NT2/D1 (cell line): Measurements from ENCODE around the gene LGALS7.
A peak's percentile ranks its signal among the peaks of the same experiment; 100 is the strongest.
"Not testable (repeated sequence)": the region's sequence is repeated elsewhere in the genome, so short reads cannot be mapped to it uniquely, and the experiment has no call there.

Source experiments
- DNase-seq: peaks from one replicate; pipeline ENCODE4 v3.0.0-alpha.2; 2011; ENCODE audit warnings: low read depth, low spot score
- H3K27me3 ChIP-seq: 2 replicates; pipeline ENCODE4 v1.6.0; 2011; ENCODE audit warnings: mild to moderate bottlenecking; ENCODE audit not compliant: insufficient read length, insufficient read depth
- H3K36me3 ChIP-seq: 2 replicates; pipeline ENCODE4 v1.6.1; 2011; ENCODE audit warnings: mild to moderate bottlenecking, low read length, mixed read lengths; ENCODE audit not compliant: insufficient read depth, insufficient read length
- H3K4me1 ChIP-seq: 2 replicates; pipeline ENCODE4 v1.5.1; 2011; ENCODE audit not compliant: insufficient read depth, insufficient read length
- H3K4me3 ChIP-seq: 2 replicates; pipeline ENCODE4 v1.5.1; 2011; ENCODE audit warnings: low read depth; ENCODE audit not compliant: insufficient read length
- H3K9ac ChIP-seq: 2 replicates; pipeline ENCODE4 v1.6.0; 2011; ENCODE audit warnings: low read depth; ENCODE audit not compliant: insufficient read length
- H3K9me3 ChIP-seq: 2 replicates; pipeline ENCODE4 v1.5.1; 2011; ENCODE audit warnings: mild to moderate bottlenecking, low read length; ENCODE audit not compliant: insufficient read depth
- SUZ12 ChIP-seq: IDR thresholded peaks from 2 replicates; pipeline ENCODE4 v1.6.1; 2011; ENCODE audit not compliant: insufficient read length, insufficient read depth; ENCODE audit errors: extremely low read depth
- YY1 ChIP-seq: IDR thresholded peaks from 2 replicates; pipeline ENCODE4 v1.6.1; 2011; ENCODE audit not compliant: insufficient read length, insufficient read depth
- ZNF274 ChIP-seq: IDR thresholded peaks from 2 replicates; pipeline ENCODE4 v1.6.1; 2011; ENCODE audit warnings: mild to moderate bottlenecking, low read depth, low read length

LGALS7 gene

GRCh38 chr19:38774181-38774950, 1.0 kb upstream of the LGALS7 start:
- no peaks in the 10 kb centered on the region for H3K9me3 ChIP-seq
- no peak overlapping the region for H3K9ac ChIP-seq
- H3K4me3 ChIP-seq = no peak overlapping the region
- TF ChIP-seq YY1 (no peak), SUZ12 (no peak), ZNF274 (no peak)
- no peaks in the 10 kb centered on the region for H3K27me3 ChIP-seq
- DNase-seq = no peak
- H3K36me3 ChIP-seq = no peaks in the 10 kb centered on the region
- H3K4me1 ChIP-seq = peaks cover 3% of the 10 kb centered on the region

- not testable (repeated sequence) for H3K9me3 ChIP-seq, H3K4me3 ChIP-seq, H3K36me3 ChIP-seq, DNase-seq, H3K9ac ChIP-seq, H3K27me3 ChIP-seq, H3K4me1 ChIP-seq
Observed at GRCh38 chr19:38771569-38771968, 1.7 kb downstream of the LGALS7 start.

- H3K4me3 ChIP-seq, H3K9me3 ChIP-seq, H3K9ac ChIP-seq, DNase-seq, H3K4me1 ChIP-seq, H3K27me3 ChIP-seq, H3K36me3 ChIP-seq: not testable (repeated sequence)
Observed at GRCh38 chr19:38770949-38771275, 2.4 kb downstream of the LGALS7 start.

GRCh38 chr19:38770228-38770948, 2.9 kb downstream of the LGALS7 start:
- Histone ChIP-seq H3K9ac (peak overlapping the region; percentile 21), H3K4me3 (peak overlapping the region; percentile 15)
- H3K9me3 ChIP-seq, H3K36me3 ChIP-seq, DNase-seq, H3K4me1 ChIP-seq, H3K27me3 ChIP-seq: not testable (repeated sequence)

- Histone ChIP-seq H3K9ac (peak overlapping the region; percentile 21), H3K4me3 (peak overlapping the region; percentile 15)
- DNase-seq = peak; percentile 5
Observed at GRCh38 chr19:38769635-38770211, 3.6 kb downstream of the LGALS7 start.

GRCh38 chr19:38766276-38767047, 6.9 kb downstream of the LGALS7 start:
- Histone ChIP-seq H3K9ac (no peak overlapping the region), H3K36me3 (no peaks in the 10 kb centered on the region), H3K27me3 (no peaks in the 10 kb centered on the region), H3K4me3 (no peak overlapping the region), H3K4me1 (no peaks in the 10 kb centered on the region), H3K9me3 (no peaks in the 10 kb centered on the region)
- TF ChIP-seq ZNF274 (no peak), SUZ12 (no peak), YY1 (no peak)
- DNase-seq = no peak

More at GRCh38 chr19:38769635-38770211, 3.6 kb downstream of the LGALS7 start:
- Histone ChIP-seq H3K36me3 (no peaks in the 10 kb centered on the region), H3K27me3 (no peaks in the 10 kb centered on the region), H3K4me1 (peaks cover 3% of the 10 kb centered on the region), H3K9me3 (no peaks in the 10 kb centered on the region)
- TF ChIP-seq ZNF274 = no peak
- TF ChIP-seq YY1 = no peak
- no peak for TF ChIP-seq SUZ12

GRCh38 chr19:38765214-38765613, 8.1 kb downstream of the LGALS7 start:
- Histone ChIP-seq H3K4me3 (no peak overlapping the region), H3K27me3 (no peaks in the 10 kb centered on the region), H3K9ac (no peak overlapping the region), H3K9me3 (no peaks in the 10 kb centered on the region), H3K4me1 (no peaks in the 10 kb centered on the region), H3K36me3 (no peaks in the 10 kb centered on the region)
- no peak for DNase-seq
- TF ChIP-seq SUZ12 (no peak), YY1 (no peak), ZNF274 (no peak)
